ENCODE data around the gene C12orf57. TPM values are rescaled to one million over a fixed set of nuclear protein-coding genes. Genes with fewer than 3 reads are reported as not detected.
A peak's percentile ranks its signal among the peaks of the same experiment; 100 is the strongest.

The C12orf57 gene
- total RNA-seq, 4 donors from 2014 or later, result 303 to 452 (median 386) TPM

DNA sequence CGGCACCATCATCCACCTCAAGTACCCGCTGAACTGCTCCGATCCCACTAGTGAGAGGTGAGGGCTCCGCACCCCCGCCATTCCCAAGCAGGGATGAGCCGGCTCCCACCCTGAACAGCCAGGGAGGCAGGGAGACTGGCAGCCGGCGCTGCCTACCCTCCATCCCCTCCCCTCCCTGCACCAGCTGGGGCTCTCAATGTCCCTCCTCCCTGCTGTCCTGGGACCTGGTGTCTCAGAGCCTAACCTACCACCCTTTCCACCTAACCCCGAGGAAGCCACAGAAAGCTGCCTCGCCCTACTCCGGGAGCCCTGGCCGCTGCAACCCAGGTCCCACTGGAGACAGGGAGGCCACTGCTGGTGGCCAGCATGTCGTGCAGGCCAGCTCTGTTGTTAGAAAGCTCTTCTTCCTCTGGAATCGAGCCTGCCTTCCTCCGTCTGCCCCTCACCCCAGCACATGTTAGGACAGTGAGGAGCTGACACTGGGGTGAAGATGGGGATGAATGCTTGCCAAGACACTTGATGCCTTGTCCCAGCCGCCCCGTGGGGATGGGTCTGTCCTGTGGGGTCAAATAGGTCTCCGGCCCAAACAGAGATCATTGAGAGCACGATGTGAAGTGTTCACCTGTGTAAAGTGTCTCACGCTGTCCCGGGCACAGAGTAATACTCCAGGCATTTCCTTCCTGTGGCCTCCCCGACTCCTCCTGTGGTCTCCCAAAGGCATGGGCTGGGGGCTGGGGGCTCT, 8.5 kb downstream of the C12orf57 start:
- H3K27ac ChIP-seq, result peak overlapping the region; percentile 77 to 89 (median 82)

DNA sequence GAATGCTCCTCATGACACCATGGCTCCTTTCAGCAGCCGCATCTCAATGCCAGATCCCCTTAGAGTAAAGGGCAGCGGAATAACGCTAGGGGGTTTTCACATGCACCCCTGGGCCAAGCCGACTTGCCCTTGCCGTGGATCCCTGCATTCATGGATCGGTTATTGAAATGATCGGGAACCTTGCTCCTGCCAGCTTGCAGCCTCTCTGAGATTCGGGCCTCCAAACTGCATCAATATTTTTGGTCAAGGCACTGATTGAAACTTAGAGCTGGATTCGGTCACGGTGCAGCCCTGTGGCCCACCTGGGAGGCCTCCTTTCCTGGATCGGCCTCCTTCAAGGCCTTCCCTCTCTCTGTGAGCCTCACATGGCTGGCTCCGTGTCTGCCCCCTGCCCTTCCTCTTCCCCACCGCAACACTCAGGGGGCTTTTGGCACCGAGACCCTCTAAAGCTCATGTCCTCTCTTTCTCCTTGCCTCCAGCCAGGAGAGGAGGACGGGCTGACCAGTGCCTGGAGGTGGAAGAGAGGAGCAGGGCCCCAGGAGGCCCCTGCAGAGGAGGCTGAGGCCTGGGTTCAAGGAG, 9.1 kb downstream of the C12orf57 start:
- Histone ChIP-seq H3K4me1 (peaks cover 0 to 29% (median 5%) of the 10 kb centered on the region in 4 donors), H3K36me3 (no peaks in the 10 kb centered on the region)

More for the DNA sequence above, 8.5 kb downstream of the C12orf57 start:
- intact Hi-C loops (cut with DNase I; ENCODE audit: low total_unique reads) (no loop called here), in situ Hi-C loops (cut with MboI; ENCODE audit: low pct_ligation_motif_present in 1 of 4, low pct_unique_long_range_greater_than_20kb in 1 of 4, low sequenced_read_pairs in 3 of 4) (no loop called here)
- Histone ChIP-seq H3K4me1 (peaks cover 0 to 27% (median 5%) of the 10 kb centered on the region in 4 donors), H3K9me3 (no peaks in the 10 kb centered on the region), H3K36me3 (no peaks in the 10 kb centered on the region), H3K27me3 (no peaks in the 10 kb centered on the region), H3K4me3 (peak overlapping the region in 2 of 4 donors; percentile 28 to 49)
- WGBS, 2 donors (ENCODE audit: low coverage in 1 of 2), result 67% methylated on average over 22 of the region's 22 CpGs; no CpG with 5 or more reads in 1 of the 2 donors
- no peak for DNase-seq
- TF ChIP-seq POLR2A (IDR thresholded peaks at IDR 0.05), result no peak
- no peak for TF ChIP-seq POLR2AphosphoS5 (IDR thresholded peaks at IDR 0.05)
- TF ChIP-seq, protein P1, sequence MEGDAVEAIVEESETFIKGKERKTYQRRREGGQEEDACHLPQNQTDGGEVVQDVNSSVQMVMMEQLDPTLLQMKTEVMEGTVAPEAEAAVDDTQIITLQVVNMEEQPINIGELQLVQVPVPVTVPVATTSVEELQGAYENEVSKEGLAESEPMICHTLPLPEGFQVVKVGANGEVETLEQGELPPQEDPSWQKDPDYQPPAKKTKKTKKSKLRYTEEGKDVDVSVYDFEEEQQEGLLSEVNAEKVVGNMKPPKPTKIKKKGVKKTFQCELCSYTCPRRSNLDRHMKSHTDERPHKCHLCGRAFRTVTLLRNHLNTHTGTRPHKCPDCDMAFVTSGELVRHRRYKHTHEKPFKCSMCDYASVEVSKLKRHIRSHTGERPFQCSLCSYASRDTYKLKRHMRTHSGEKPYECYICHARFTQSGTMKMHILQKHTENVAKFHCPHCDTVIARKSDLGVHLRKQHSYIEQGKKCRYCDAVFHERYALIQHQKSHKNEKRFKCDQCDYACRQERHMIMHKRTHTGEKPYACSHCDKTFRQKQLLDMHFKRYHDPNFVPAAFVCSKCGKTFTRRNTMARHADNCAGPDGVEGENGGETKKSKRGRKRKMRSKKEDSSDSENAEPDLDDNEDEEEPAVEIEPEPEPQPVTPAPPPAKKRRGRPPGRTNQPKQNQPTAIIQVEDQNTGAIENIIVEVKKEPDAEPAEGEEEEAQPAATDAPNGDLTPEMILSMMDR (IDR thresholded peaks at IDR 0.05), result no peak
- no peak for TF ChIP-seq EP300 (IDR thresholded peaks at IDR 0.05; ENCODE audit: low read depth)

DNA sequence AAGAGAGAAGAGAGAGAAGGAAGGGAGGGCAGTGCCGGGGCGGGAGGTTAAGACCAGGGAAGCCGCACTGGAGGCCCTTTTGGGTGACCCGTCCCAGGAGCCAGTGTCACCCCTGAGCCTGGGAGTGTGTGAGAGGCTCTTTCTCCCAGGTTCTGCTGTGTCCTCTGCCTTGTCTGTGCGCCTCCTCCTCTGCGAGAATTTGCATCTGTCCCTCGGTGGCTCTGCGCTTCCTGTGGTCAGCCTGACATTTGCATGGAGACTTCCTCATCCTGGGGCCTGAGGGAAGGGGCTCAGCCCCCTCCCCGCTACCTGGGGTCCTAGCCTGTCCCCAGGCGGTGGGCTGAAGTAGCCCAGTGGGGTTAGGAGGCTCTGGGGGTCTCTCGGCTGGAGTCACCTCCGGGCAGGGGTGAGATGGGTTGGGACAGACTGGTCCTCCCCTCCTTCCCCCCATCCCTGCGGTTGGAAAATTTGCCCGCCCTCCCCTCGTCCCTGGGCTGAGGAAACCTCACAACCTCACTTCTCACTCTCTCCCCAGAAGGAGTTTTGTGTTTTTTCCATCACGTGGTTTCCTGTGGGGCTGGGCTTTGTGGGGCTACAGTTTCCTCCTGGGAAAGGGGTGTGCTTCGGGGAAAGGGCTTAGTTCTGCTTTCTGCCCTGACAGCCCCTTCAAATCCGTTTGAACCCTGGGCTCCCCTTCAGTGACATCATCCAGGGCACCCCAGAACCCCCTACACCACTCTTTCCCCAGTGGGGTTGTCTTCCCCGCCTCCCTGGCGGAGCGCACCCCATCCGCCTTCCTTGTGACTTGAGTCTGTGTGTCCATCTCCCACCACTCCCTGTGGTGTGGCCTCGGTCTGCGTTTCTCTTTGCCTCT, 9.9 kb downstream of the C12orf57 start:
- H3K4me1 ChIP-seq, result peaks cover 0 to 35% (median 6%) of the 10 kb centered on the region in 4 donors
- no peaks in the 10 kb centered on the region for H3K27me3 ChIP-seq
- H3K4me3 ChIP-seq, result peak overlapping the region in 2 of 4 donors; percentile 28 to 49
- WGBS, 2 donors (ENCODE audit: low coverage in 1 of 2), result 17 to 53% methylated on average over 1 to 24 of the region's 24 CpGs
- no peaks in the 10 kb centered on the region for H3K9me3 ChIP-seq
- in situ Hi-C loops (cut with MboI; ENCODE audit: low pct_ligation_motif_present in 1 of 4, low pct_unique_long_range_greater_than_20kb in 1 of 4, low sequenced_read_pairs in 3 of 4), result no loop called here
- no peaks in the 10 kb centered on the region for H3K36me3 ChIP-seq
- peak; percentile 79 for DNase-seq
- peak overlapping the region; percentile 77 to 89 (median 82) for H3K27ac ChIP-seq
- intact Hi-C loops (cut with DNase I; ENCODE audit: low total_unique reads), result no loop called here
- TF ChIP-seq POLR2AphosphoS5 (IDR thresholded peaks at IDR 0.05) (peak; percentile 13 to 75 (median 31)), POLR2A (IDR thresholded peaks at IDR 0.05) (peak; percentile 51), EP300 (IDR thresholded peaks at IDR 0.05; ENCODE audit: low read depth) (no peak)
- TF ChIP-seq, protein P1 (IDR thresholded peaks at IDR 0.05), result no peak

More for the DNA sequence above, 9.1 kb downstream of the C12orf57 start:
- intact Hi-C loops (cut with DNase I; ENCODE audit: low total_unique reads) (no loop called here), in situ Hi-C loops (cut with MboI; ENCODE audit: low pct_ligation_motif_present in 1 of 4, low pct_unique_long_range_greater_than_20kb in 1 of 4, low sequenced_read_pairs in 3 of 4) (no loop called here)
- 71 to 80% methylated on average over 1 to 15 of the region's 15 CpGs for WGBS, 2 donors (ENCODE audit: low coverage in 1 of 2)
- no peak for DNase-seq
- H3K4me3 ChIP-seq, result peak overlapping the region in 2 of 4 donors; percentile 28 to 49
- TF ChIP-seq POLR2A (IDR thresholded peaks at IDR 0.05) (no peak), EP300 (IDR thresholded peaks at IDR 0.05; ENCODE audit: low read depth) (no peak), POLR2AphosphoS5 (IDR thresholded peaks at IDR 0.05) (no peak)
- TF ChIP-seq, protein P1 (IDR thresholded peaks at IDR 0.05), result no peak
- no peaks in the 10 kb centered on the region for H3K9me3 ChIP-seq
- peak overlapping the region; percentile 77 to 89 (median 82) for H3K27ac ChIP-seq
- no peaks in the 10 kb centered on the region for H3K27me3 ChIP-seq

All from transverse colon (tissue), 4 donors.